ENCODE data around the gene CRIM1.

- TF ChIP-seq POLR2AphosphoS5 (IDR thresholded peaks at IDR 0.05): no peak
- TF ChIP-seq, protein P1, sequence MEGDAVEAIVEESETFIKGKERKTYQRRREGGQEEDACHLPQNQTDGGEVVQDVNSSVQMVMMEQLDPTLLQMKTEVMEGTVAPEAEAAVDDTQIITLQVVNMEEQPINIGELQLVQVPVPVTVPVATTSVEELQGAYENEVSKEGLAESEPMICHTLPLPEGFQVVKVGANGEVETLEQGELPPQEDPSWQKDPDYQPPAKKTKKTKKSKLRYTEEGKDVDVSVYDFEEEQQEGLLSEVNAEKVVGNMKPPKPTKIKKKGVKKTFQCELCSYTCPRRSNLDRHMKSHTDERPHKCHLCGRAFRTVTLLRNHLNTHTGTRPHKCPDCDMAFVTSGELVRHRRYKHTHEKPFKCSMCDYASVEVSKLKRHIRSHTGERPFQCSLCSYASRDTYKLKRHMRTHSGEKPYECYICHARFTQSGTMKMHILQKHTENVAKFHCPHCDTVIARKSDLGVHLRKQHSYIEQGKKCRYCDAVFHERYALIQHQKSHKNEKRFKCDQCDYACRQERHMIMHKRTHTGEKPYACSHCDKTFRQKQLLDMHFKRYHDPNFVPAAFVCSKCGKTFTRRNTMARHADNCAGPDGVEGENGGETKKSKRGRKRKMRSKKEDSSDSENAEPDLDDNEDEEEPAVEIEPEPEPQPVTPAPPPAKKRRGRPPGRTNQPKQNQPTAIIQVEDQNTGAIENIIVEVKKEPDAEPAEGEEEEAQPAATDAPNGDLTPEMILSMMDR (IDR thresholded peaks at IDR 0.05): no peak
- no peak for TF ChIP-seq POLR2A (IDR thresholded peaks at IDR 0.05)
These were observed 12.3 kb downstream of the CRIM1 start for GRCh38 chr2:36367895-36368353.
